Neutrophil (primary cell): ENCODE measurements around the gene ADM5.

ENCODE experiments used
- H3K27ac ChIP-seq: fragments of 200-600 bp; sonication (generic); 2 replicates; pipeline ENCODE4 v1.5.1; 2016; ENCODE audit warnings: mild to moderate bottlenecking, moderate library complexity
- H3K27me3 ChIP-seq: fragments of 200-600 bp; sonication (generic); 2 replicates; pipeline ENCODE4 v1.6.0; 2016; ENCODE audit warnings: mild to moderate bottlenecking
- H3K36me3 ChIP-seq: fragments of 200-600 bp; sonication (generic); 2 replicates; pipeline ENCODE4 v1.5.1; 2017
- H3K4me1 ChIP-seq, 2 experiments: fragments of 200-600 bp in 1 of 2; sonication (generic) in 1 of 2; 1 replicate in 1 of 2; 2 replicates in 1 of 2; pipeline versions ENCODE4 v1.5.1 to v1.6.1; 2013 to 2016; ENCODE audit warnings: low read depth in 1 of 2, low read length in 1 of 2, mild to moderate bottlenecking in 1 of 2, moderate library complexity in 1 of 2; ENCODE audit not compliant: control insufficient read depth in 1 of 2, insufficient read depth in 1 of 2
- H3K4me3 ChIP-seq, 2 experiments: fragments of 200-600 bp in 1 of 2; sonication (generic) in 1 of 2; 1 replicate in 1 of 2; 2 replicates in 1 of 2; pipeline ENCODE4 v1.5.1; 2013 to 2016; ENCODE audit warnings: low read depth in 1 of 2, low read length in 1 of 2, mild to moderate bottlenecking in 1 of 2, moderate library complexity in 1 of 2
- H3K9me3 ChIP-seq: fragments of 200-600 bp; sonication (generic); 2 replicates; pipeline ENCODE4 v1.5.1; 2016
- TF ChIP-seq, protein P1 (sequence below): fragments of 200-600 bp; sonication (generic); IDR thresholded peaks from 2 replicates; pipeline ENCODE4 v1.5.1; 2016; ENCODE audit warnings: antibody characterized with exemption

ADM5 gene

DNA sequence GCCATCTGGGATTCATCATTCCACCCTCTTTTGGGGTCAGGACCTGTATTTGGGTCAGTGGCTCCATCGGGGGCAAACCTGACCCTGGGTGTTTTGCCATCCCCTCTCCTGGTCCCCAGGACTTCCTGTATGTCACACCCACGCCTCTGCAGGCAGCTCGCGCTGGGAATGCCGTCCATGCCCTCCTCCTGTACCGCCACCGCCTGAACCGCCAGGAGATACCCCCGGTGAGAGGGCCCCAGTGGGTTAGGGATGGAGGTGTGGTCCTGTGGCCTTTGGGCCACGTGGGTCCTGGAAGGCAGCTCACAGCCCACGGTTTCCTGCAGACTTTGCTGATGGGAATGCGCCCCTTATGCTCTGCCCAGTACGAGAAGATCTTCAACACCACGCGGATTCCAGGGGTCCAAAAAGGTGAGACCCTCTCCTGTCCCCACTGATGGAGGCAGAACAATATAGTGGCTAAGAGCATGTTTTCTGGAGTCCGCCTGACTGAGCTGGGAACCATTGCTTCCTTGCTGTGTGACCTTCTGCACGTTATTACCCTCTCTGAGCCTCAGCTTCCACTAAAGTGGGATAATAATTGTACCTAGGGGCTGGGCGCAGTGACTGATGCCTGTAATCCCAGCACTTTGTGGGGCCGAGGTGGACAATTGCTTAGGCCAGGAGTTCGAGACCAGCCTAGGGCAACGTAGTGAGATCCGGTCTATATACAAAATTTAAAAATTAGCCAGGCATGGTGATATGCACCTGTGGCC, 15.7 kb downstream of the ADM5 start:
- H3K27me3 ChIP-seq = peaks cover 13% of the 10 kb centered on the region
- H3K27ac ChIP-seq = no peak overlapping the region
- no peaks in the 10 kb centered on the region for H3K9me3 ChIP-seq
- no peaks in the 10 kb centered on the region for H3K4me1 ChIP-seq
- TF ChIP-seq, protein P1, sequence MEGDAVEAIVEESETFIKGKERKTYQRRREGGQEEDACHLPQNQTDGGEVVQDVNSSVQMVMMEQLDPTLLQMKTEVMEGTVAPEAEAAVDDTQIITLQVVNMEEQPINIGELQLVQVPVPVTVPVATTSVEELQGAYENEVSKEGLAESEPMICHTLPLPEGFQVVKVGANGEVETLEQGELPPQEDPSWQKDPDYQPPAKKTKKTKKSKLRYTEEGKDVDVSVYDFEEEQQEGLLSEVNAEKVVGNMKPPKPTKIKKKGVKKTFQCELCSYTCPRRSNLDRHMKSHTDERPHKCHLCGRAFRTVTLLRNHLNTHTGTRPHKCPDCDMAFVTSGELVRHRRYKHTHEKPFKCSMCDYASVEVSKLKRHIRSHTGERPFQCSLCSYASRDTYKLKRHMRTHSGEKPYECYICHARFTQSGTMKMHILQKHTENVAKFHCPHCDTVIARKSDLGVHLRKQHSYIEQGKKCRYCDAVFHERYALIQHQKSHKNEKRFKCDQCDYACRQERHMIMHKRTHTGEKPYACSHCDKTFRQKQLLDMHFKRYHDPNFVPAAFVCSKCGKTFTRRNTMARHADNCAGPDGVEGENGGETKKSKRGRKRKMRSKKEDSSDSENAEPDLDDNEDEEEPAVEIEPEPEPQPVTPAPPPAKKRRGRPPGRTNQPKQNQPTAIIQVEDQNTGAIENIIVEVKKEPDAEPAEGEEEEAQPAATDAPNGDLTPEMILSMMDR = no peak
- H3K36me3 ChIP-seq = no peaks in the 10 kb centered on the region
- H3K4me3 ChIP-seq = no peak overlapping the region

DNA sequence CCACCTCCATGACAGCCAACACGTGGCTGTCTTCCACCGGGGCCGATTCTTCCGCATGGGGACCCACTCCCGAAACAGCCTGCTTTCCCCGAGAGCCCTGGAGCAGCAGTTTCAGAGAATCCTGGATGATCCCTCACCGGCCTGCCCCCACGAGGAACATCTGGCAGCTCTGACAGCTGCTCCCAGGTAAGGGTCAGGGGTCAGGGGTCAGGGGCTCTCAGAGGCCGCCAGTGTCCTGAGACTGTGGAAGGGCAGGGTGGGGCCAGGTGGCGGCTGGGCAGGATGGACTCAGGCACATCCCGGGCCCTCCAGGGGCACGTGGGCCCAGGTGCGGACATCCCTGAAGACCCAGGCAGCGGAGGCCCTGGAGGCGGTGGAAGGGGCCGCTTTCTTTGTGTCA, 16.5 kb downstream of the ADM5 start:
- TF ChIP-seq, protein P1 = no peak
- no peak overlapping the region for H3K27ac ChIP-seq
- H3K36me3 ChIP-seq = no peaks in the 10 kb centered on the region
- no peaks in the 10 kb centered on the region for H3K4me1 ChIP-seq
- no peaks in the 10 kb centered on the region for H3K9me3 ChIP-seq
- H3K27me3 ChIP-seq = peaks cover 6% of the 10 kb centered on the region
- no peak overlapping the region for H3K4me3 ChIP-seq

DNA sequence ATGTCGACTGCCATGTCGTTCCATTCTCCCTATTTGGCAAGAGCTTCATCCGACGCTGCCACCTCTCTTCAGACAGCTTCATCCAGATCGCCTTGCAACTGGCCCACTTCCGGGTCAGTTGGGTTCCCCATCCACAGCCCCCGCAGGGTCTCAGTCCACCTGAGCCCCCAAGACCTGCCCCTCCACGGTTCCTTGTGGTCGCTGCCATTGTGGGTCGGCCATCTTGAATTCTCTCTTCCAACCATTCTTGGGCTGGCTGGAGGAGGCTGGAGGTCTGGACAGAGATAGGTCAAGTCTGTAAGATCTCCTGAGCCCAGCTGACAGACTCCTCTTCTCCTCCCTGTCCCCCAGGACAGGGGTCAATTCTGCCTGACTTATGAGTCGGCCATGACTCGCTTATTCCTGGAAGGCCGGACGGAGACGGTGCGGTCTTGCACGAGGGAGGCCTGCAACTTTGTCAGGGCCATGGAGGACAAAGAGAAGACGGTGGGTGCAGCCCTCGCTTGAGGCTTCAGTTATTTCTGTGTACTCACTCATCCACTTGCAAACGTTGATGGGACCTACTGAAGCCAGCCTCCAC, 21.1 kb downstream of the ADM5 start:
- Histone ChIP-seq H3K36me3 (no peaks in the 10 kb centered on the region), H3K4me1 (no peaks in the 10 kb centered on the region), H3K27me3 (no peaks in the 10 kb centered on the region), H3K27ac (no peak overlapping the region), H3K9me3 (no peaks in the 10 kb centered on the region), H3K4me3 (no peak overlapping the region)
- TF ChIP-seq, protein P1 = no peak

DNA sequence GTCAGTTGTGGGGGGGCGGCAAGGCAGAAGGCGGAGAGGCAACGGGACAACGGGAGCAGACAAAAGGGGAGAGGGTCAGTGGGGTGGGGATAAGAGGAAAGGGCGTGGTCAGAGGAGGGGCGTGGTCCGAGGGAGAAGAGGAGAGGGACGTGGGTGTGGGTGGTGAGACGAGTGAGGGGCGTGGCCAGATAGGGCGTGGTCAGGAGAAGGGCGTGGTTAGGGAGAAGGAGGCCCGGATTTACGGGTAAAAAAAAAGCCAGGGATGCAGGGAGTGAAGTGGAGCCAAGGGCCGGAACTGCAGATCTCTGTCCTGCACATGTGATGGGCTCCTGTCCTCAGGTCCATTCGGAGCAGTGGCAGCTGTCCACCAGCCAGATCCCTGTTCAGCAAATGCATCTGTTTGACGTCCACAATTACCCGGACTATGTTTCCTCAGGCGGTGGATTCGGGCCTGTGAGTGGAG, 23.0 kb downstream of the ADM5 start:
- Histone ChIP-seq H3K27me3 (no peaks in the 10 kb centered on the region), H3K27ac (no peak overlapping the region), H3K4me3 (no peak overlapping the region), H3K4me1 (peaks cover 1 to 9% of the 10 kb centered on the region in 2 experiments), H3K36me3 (no peaks in the 10 kb centered on the region), H3K9me3 (no peaks in the 10 kb centered on the region)
- TF ChIP-seq, protein P1 = no peak

DNA sequence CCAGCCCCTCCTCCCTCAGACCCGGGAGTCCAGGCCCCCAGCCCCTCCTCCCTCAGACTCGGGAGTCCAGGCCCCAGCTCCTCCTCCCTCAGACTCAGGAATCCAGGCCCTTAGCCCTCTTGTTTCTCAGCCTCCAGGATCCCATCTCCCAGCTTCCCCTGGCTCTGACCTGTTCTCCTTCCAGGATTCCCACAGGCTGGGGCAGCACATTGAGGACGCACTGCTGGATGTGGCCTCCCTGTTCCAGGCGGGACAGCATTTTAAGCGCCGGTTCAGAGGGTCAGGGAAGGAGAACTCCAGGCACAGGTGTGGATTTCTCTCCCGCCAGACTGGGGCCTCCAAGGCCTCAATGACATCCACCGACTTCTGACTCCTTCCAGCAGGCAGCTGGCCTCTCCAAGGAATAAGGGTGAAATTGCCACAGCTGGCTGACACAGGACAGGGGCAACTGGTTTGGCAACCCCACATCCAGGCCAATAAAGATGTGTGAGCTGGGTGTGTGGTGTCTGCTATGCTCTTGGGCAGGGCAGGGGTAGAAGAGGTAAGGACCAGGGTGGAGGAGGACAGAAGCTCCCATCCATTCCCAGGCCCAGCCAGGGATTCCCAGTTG, 23.9 kb downstream of the ADM5 start:
- H3K36me3 ChIP-seq = no peaks in the 10 kb centered on the region
- H3K4me3 ChIP-seq = no peak overlapping the region
- TF ChIP-seq, protein P1 = no peak
- peaks cover 6 to 13% of the 10 kb centered on the region in 2 experiments for H3K4me1 ChIP-seq
- no peaks in the 10 kb centered on the region for H3K9me3 ChIP-seq
- H3K27me3 ChIP-seq = no peaks in the 10 kb centered on the region
- H3K27ac ChIP-seq = no peak overlapping the region
